HepG2 (cell line): ENCODE results near the gene VDAC2. TPM values are rescaled to one million over a fixed set of nuclear protein-coding genes. Genes with fewer than 3 reads are reported as not detected.
A peak's percentile ranks its signal among the peaks of the same experiment; 100 is the strongest.

Experiments
- AGO2 ChIP-seq: fragments of 200-400 bp; formaldehyde crosslinking; optimal IDR thresholded peaks from 2 replicates; pipeline ENCODE3; 2017; ENCODE audit warnings: mild to moderate bottlenecking, low read depth, low read length, moderate library complexity
- CAMTA2 ChIP-seq: sonication (generic); formaldehyde crosslinking; IDR thresholded peaks from 2 replicates; pipeline ENCODE4 v1.4.0; 2020; ENCODE audit warnings: mild to moderate bottlenecking, missing genetic modification reagents, borderline replicate concordance
- EEA1 ChIP-seq: sonication (generic); formaldehyde crosslinking; IDR thresholded peaks from 2 replicates; pipeline ENCODE4 v1.5.1; 2020; ENCODE audit warnings: mild to moderate bottlenecking, missing genetic modification reagents, borderline replicate concordance
- NONO ChIP-seq, 2 experiments: fragments of 450-650 bp in 1 of 2; sonication (generic) in 1 of 2; formaldehyde crosslinking in 1 of 2; IDR thresholded peaks in 1 of 2; conservative IDR thresholded peaks in 1 of 2; 2 replicates each; pipeline versions ENCODE4 v1.6.1 to v1.8.0; 2017 to 2022; ENCODE audit warnings: mild to moderate bottlenecking in 1 of 2, missing genetic modification reagents in 1 of 2, moderate library complexity in 1 of 2
- PPARG ChIP-seq: conservative IDR thresholded peaks from 2 replicates; pipeline ENCODE4 v1.6.1; 2016; ENCODE audit warnings: missing biosample characterization, missing genetic modification reagents
- RFX5 ChIP-seq: IDR thresholded peaks from 2 replicates; pipeline ENCODE4 v1.6.1; 2011; ENCODE audit warnings: low read depth, low read length, improper control_type of control experiment
- SPEN ChIP-seq: sonication (generic); formaldehyde crosslinking; IDR thresholded peaks from 2 replicates; pipeline ENCODE4 v1.5.1; 2020; ENCODE audit warnings: low read depth, mild to moderate bottlenecking, missing genetic modification reagents
- TAF1 ChIP-seq: sonication (generic); formaldehyde crosslinking; IDR thresholded peaks from 2 replicates; pipeline ENCODE4 v1.4.0; 2020; ENCODE audit warnings: missing genetic modification reagents
- TCF12 ChIP-seq, 2 experiments: fragments of 450-650 bp in 1 of 2; sonication (generic) in 1 of 2; formaldehyde crosslinking in 1 of 2; IDR thresholded peaks; 2 replicates each; pipeline versions ENCODE4 v1.6.1 to v1.8.0; 2017 to 2022; ENCODE audit warnings: antibody characterized with exemption in 1 of 2, mild to moderate bottlenecking in 1 of 2, missing genetic modification reagents in 1 of 2, moderate library complexity in 1 of 2
- ZBTB3 ChIP-seq: sonication (generic); formaldehyde crosslinking; IDR thresholded peaks from 2 replicates; pipeline ENCODE4 v1.4.0; 2020; ENCODE audit warnings: low read depth, mild to moderate bottlenecking, moderate library complexity, missing genetic modification reagents, borderline replicate concordance
- ZNF460 ChIP-seq: sonication (generic); formaldehyde crosslinking; IDR thresholded peaks from 2 replicates; pipeline ENCODE4 v1.5.1; 2020; ENCODE audit warnings: missing genetic modification reagents, mild to moderate bottlenecking, borderline replicate concordance
- ZNF510 ChIP-seq: sonication (generic); formaldehyde crosslinking; IDR thresholded peaks from 2 replicates; pipeline ENCODE4 v1.4.0; 2020; ENCODE audit warnings: low read depth, mild to moderate bottlenecking, missing genetic modification reagents
- ZNF564 ChIP-seq: sonication (generic); formaldehyde crosslinking; IDR thresholded peaks from 2 replicates; pipeline ENCODE4 v1.8.1; 2023; ENCODE audit warnings: mild to moderate bottlenecking, missing genetic modification reagents
- polyA plus RNA-seq, 8 experiments: library from polyadenylated mRNA; depleted of rRNA in 3 of 8; stranded (reverse) in 7 of 8; unstranded in 1 of 8; fragments of >200 nt; fragmentation: Illumina TruSeq in 4 of 8; extraction: Trizol in 4 of 8; gene quantifications; 2 replicates each; pipeline versions ENCODE4 v1.2.1 to v1.2.3, GENCODE V29; 2011 to 2016; ENCODE audit warnings: low read depth in 4 of 8, missing spikeins in 1 of 8, mixed read lengths in 1 of 8; ENCODE audit not compliant: insufficient read depth in 1 of 8
- total RNA-seq, 5 experiments: library from RNA; depleted of rRNA; stranded (reverse); fragments of >200 nt; fragmentation: Illumina TruSeq; extraction: Trizol; gene quantifications; 2 replicates each; pipeline ENCODE4 v1.2.3, GENCODE V29; 2016; ENCODE audit warnings: low read depth in 1 of 5
- TF ChIP-seq, protein P1 (sequence below): sonication (generic); formaldehyde crosslinking; IDR thresholded peaks from 2 replicates; pipeline ENCODE4 v1.4.0; 2020; ENCODE audit warnings: missing genetic modification reagents
- TF ChIP-seq, protein P2 (sequence below): sonication (generic); formaldehyde crosslinking; IDR thresholded peaks from 2 replicates; pipeline ENCODE4 v1.4.0; 2020; ENCODE audit warnings: mild to moderate bottlenecking, missing genetic modification reagents, borderline replicate concordance
- TF ChIP-seq, protein P3 (sequence below), 2 experiments: sonication (generic) in 1 of 2; formaldehyde crosslinking in 1 of 2; IDR thresholded peaks; 2 replicates each; pipeline versions ENCODE4 v1.5.1 to v1.6.1; 2011 to 2020; ENCODE audit warnings: borderline replicate concordance in 1 of 2, low read depth in 1 of 2, low read length in 1 of 2, mild to moderate bottlenecking in 1 of 2, missing genetic modification reagents in 1 of 2, moderate library complexity in 1 of 2

The VDAC2 gene
- total and polyA plus RNA-seq, 2 of the 13 experiments (the other 11 are each of a cell fraction or from before 2014, with no cell fraction given), result 67.9 to 222 TPM

DNA sequence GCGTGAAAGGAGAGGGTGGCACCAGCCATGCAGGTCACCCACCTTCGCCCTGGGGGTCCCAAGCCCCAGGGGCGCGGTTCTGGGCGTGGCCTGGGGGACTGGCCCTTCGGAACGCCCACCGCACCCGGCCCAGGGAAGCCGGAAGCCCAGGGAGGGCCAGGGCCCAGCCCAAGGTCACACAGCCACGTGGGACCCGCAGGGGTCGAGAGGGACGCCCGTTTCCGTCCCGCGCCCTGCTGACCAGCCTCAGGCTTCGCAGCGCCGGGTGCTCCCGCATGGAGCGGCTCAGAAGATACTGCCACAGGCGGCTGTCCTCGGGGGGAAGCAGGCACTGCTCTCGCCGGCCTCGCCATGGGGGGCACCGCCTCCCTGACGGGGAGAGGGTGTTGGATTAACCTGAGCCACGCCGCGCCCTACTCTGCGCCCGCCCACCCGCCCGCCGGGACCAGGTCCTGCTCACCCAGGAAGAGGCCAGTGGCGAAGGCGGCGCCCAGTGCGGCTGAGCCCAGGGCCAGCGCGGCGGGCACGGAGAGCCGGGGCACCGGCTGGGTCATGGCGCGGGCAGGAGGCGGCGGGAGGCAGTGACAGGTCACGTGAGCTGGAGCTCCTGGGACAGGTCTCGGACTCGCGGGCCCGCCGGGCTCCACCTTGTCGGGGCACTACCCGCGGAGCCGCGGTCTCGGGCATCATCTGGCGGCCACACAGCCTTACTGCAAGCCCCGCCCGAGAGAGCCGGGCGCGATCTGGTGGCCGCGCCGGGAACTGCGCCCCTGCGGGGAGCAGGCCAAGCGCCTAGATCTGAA lies 25.0 kb downstream of the VDAC2 start, which contains the start of gene COMTD1 (continued):
- TF ChIP-seq, protein P1, sequence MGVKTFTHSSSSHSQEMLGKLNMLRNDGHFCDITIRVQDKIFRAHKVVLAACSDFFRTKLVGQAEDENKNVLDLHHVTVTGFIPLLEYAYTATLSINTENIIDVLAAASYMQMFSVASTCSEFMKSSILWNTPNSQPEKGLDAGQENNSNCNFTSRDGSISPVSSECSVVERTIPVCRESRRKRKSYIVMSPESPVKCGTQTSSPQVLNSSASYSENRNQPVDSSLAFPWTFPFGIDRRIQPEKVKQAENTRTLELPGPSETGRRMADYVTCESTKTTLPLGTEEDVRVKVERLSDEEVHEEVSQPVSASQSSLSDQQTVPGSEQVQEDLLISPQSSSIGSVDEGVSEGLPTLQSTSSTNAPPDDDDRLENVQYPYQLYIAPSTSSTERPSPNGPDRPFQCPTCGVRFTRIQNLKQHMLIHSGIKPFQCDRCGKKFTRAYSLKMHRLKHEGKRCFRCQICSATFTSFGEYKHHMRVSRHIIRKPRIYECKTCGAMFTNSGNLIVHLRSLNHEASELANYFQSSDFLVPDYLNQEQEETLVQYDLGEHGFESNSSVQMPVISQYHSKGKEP, result no peak
- TF ChIP-seq NONO (IDR thresholded peaks at IDR 0.05), result no peak
- TF ChIP-seq NONO (CRISPR knock-in tag; conservative IDR thresholded peaks at IDR 0.05), result no peak; the same call in 1 of the 2 replicates
- peak; percentile 16 for TF ChIP-seq AGO2
- 0 out of 2 replicates have a peak, but pooled peaks have one; percentile 15 for TF ChIP-seq CAMTA2
- TF ChIP-seq PPARG (CRISPR knock-in tag), result peak; percentile 70
- TF ChIP-seq, protein P2, sequence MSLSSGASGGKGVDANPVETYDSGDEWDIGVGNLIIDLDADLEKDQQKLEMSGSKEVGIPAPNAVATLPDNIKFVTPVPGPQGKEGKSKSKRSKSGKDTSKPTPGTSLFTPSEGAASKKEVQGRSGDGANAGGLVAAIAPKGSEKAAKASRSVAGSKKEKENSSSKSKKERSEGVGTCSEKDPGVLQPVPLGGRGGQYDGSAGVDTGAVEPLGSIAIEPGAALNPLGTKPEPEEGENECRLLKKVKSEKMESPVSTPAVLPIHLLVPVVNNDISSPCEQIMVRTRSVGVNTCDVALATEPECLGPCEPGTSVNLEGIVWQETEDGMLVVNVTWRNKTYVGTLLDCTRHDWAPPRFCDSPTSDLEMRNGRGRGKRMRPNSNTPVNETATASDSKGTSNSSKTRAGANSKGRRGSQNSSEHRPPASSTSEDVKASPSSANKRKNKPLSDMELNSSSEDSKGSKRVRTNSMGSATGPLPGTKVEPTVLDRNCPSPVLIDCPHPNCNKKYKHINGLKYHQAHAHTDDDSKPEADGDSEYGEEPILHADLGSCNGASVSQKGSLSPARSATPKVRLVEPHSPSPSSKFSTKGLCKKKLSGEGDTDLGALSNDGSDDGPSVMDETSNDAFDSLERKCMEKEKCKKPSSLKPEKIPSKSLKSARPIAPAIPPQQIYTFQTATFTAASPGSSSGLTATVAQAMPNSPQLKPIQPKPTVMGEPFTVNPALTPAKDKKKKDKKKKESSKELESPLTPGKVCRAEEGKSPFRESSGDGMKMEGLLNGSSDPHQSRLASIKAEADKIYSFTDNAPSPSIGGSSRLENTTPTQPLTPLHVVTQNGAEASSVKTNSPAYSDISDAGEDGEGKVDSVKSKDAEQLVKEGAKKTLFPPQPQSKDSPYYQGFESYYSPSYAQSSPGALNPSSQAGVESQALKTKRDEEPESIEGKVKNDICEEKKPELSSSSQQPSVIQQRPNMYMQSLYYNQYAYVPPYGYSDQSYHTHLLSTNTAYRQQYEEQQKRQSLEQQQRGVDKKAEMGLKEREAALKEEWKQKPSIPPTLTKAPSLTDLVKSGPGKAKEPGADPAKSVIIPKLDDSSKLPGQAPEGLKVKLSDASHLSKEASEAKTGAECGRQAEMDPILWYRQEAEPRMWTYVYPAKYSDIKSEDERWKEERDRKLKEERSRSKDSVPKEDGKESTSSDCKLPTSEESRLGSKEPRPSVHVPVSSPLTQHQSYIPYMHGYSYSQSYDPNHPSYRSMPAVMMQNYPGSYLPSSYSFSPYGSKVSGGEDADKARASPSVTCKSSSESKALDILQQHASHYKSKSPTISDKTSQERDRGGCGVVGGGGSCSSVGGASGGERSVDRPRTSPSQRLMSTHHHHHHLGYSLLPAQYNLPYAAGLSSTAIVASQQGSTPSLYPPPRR (CRISPR knock-in tag), result peak; percentile 16; the same call in 1 of the 2 replicates
- TF ChIP-seq, protein P3, sequence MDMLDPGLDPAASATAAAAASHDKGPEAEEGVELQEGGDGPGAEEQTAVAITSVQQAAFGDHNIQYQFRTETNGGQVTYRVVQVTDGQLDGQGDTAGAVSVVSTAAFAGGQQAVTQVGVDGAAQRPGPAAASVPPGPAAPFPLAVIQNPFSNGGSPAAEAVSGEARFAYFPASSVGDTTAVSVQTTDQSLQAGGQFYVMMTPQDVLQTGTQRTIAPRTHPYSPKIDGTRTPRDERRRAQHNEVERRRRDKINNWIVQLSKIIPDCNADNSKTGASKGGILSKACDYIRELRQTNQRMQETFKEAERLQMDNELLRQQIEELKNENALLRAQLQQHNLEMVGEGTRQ (IDR thresholded peaks at IDR 0.05; ENCODE audit: low read depth, low read length), result peak; percentile 85
- TF ChIP-seq, protein P3 (CRISPR knock-in tag; IDR thresholded peaks at IDR 0.05; ENCODE audit: borderline replicate concordance), result peak; percentile 85; the same call in 1 of the 2 replicates
- TF ChIP-seq ZBTB3, result no peak
- TF ChIP-seq SPEN (CRISPR knock-in tag), result peak; percentile 67; the same call in 1 of the 2 replicates
- TF ChIP-seq ZNF510 (CRISPR knock-in tag), result 0 out of 2 replicates have a peak, but pooled peaks have one; percentile 10
- no peak for TF ChIP-seq TCF12 (IDR thresholded peaks at IDR 0.05)
- TF ChIP-seq TCF12 (CRISPR knock-in tag; IDR thresholded peaks at IDR 0.05), result no peak; the same call in 1 of the 2 replicates
- TF ChIP-seq TAF1 (CRISPR knock-in tag), result peak; percentile 54; the same call in 1 of the 2 replicates
- TF ChIP-seq ZNF460 (CRISPR knock-in tag), result no peak
- TF ChIP-seq EEA1, result peak; percentile 17; the same call in 1 of the 2 replicates
- TF ChIP-seq ZNF564 (CRISPR knock-in tag), result 0 out of 2 replicates have a peak, but pooled peaks have one; percentile 53
- TF ChIP-seq RFX5, result no peak; the same call in 1 of the 2 replicates
